ENCODE data around the gene FAM53B. TPM values are rescaled to one million over a fixed set of nuclear protein-coding genes. Genes with fewer than 3 reads are reported as not detected.

The FAM53B gene
- total RNA-seq, 1 experiment from 2014 or later, result 14.9 TPM

- peaks cover 13% of the 10 kb centered on the region for H3K36me3 Mint-ChIP-seq (ENCODE audit: insufficient read depth, unreplicated experiment)
- H3K4me3 Mint-ChIP-seq (ENCODE audit: unreplicated experiment), result no peak overlapping the region
- ChIA-PET POLR2A (interaction anchor here (1.1 to 2.0 kb wide), 3 partner anchors 89 to 114 kb away, joined by 4 to 10 read pairs (median 5); no protein-coding TSS in a partner anchor), CTCF (interaction anchor here (0.7 to 1.7 kb wide), 5 partner anchors 10 to 118 kb away, joined by 3 to 6 read pairs (median 3); no protein-coding TSS in a partner anchor)
- intact Hi-C loops (cut with micrococcal nuclease), result loop anchor here (5.0 kb wide), 1 partner anchor 94 kb away; the partner anchor contains the start of gene FAM53B
- TF ChIP-seq CTCF (IDR thresholded peaks at IDR 0.05; ENCODE audit: unreplicated experiment), result no peak
- peak; percentile 65 for DNase-seq (ENCODE audit: unreplicated experiment)
- no peaks in the 10 kb centered on the region for H3K9me3 Mint-ChIP-seq (ENCODE audit: unreplicated experiment)
- no peaks in the 10 kb centered on the region for H3K27me3 Mint-ChIP-seq (ENCODE audit: insufficient read depth, unreplicated experiment)
- BruUV-seq (replicated peaks), result no TSS peak
- H3K27ac Mint-ChIP-seq (ENCODE audit: low read depth, unreplicated experiment), result no peak overlapping the region
- H3K4me1 Mint-ChIP-seq (ENCODE audit: insufficient read depth, unreplicated experiment), result peaks cover 23% of the 10 kb centered on the region
Measured at GRCh38 chr10:124648738-124649137, 95.4 kb downstream of the FAM53B start.

DNA sequence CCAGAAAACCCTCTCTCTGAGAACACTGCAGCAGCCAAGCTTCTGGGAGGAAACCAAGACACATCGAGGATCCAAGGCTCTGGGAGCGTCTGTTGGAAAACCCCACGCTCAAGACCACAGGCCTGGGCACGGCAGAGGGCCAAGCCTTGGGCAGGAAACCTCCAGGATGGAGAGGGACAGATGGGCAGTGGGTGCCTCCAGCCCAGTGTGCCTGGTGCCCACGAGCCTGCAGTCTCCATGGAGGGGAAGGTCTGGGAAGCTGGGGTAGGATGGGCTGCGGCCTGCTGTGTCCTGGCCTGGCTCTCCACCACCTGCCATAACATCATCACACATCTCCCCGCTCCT is 96.1 kb downstream of the FAM53B start:
- no peak for DNase-seq (ENCODE audit: unreplicated experiment)
- CTCF ChIA-PET, result interaction anchor here (0.6 to 1.7 kb wide), 6 partner anchors 13 to 118 kb away, joined by 3 to 7 read pairs (median 4); no protein-coding TSS in a partner anchor
- no peak overlapping the region for H3K27ac Mint-ChIP-seq (ENCODE audit: low read depth, unreplicated experiment)
- POLR2A ChIA-PET, result no interaction called here
- no peak for TF ChIP-seq CTCF (IDR thresholded peaks at IDR 0.05; ENCODE audit: unreplicated experiment)
- H3K4me3 Mint-ChIP-seq (ENCODE audit: unreplicated experiment), result no peak overlapping the region
- peaks cover 23% of the 10 kb centered on the region for H3K4me1 Mint-ChIP-seq (ENCODE audit: insufficient read depth, unreplicated experiment)
- no peaks in the 10 kb centered on the region for H3K27me3 Mint-ChIP-seq (ENCODE audit: insufficient read depth, unreplicated experiment)
- intact Hi-C loops (cut with micrococcal nuclease), result loop anchor here (5.0 kb wide), 1 partner anchor 94 kb away; the partner anchor contains the start of gene FAM53B
- peaks cover 13% of the 10 kb centered on the region for H3K36me3 Mint-ChIP-seq (ENCODE audit: insufficient read depth, unreplicated experiment)
- H3K9me3 Mint-ChIP-seq (ENCODE audit: unreplicated experiment), result no peaks in the 10 kb centered on the region
- no TSS peak for BruUV-seq (replicated peaks)

DNA sequence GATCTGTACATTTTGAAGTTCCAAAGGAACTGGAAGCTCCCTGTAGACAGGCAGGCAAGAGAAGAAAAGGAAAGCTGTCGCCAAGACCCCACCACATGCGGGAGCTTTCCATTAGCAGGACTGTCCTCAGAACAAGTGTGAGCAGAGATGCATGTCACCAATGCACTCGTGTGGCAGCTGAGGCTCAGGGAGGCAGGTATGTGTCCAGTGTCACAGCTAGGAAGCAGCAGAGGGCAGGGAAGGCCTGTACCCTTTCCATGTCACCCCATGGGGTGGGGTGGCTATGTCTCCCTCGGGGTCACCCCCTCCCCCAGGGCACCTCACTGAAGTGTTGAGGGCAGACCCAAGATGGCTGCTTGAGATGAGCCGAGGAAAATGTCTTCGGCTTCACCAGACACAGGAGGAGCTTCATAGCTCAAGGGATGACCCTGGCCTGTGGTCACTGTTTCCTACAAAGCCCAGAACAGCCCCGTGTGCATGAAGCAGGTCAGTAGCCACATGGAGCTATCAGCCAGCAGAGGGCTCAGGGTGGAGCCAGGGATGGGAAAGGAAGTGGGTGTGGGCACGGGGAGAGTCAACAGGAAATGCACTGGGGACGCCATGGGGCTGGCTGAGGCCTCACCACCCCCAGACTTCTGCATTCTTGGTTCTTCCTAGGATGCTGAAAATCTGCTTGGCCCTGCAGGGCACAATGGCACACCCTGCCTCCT is 96.6 kb downstream of the FAM53B start:
- Mint-ChIP-seq H3K27ac (ENCODE audit: low read depth, unreplicated experiment) (no peak overlapping the region), H3K4me3 (ENCODE audit: unreplicated experiment) (no peak overlapping the region), H3K4me1 (ENCODE audit: insufficient read depth, unreplicated experiment) (peaks cover 26% of the 10 kb centered on the region), H3K36me3 (ENCODE audit: insufficient read depth, unreplicated experiment) (peaks cover 9% of the 10 kb centered on the region), H3K9me3 (ENCODE audit: unreplicated experiment) (no peaks in the 10 kb centered on the region), H3K27me3 (ENCODE audit: insufficient read depth, unreplicated experiment) (no peaks in the 10 kb centered on the region)
- ChIA-PET POLR2A (no interaction called here), CTCF (interaction anchor here (0.6 to 1.7 kb wide), 6 partner anchors 14 to 117 kb away, joined by 3 to 7 read pairs (median 4); no protein-coding TSS in a partner anchor)
- intact Hi-C loops (cut with micrococcal nuclease), result loop anchor here (5.0 kb wide), 1 partner anchor 95 kb away; the partner anchor contains the start of gene FAM53B
- BruUV-seq (replicated peaks), result no TSS peak
- no peak for TF ChIP-seq CTCF (IDR thresholded peaks at IDR 0.05; ENCODE audit: unreplicated experiment)
- DNase-seq (ENCODE audit: unreplicated experiment), result peak; percentile 52

GRCh38 chr10:124646483-124647352 is 97.5 kb downstream of the FAM53B start:
- TF ChIP-seq CTCF (IDR thresholded peaks at IDR 0.05; ENCODE audit: unreplicated experiment), result no peak
- intact Hi-C loops (cut with micrococcal nuclease), result loop anchor here (5.0 kb wide), 1 partner anchor 96 kb away; the partner anchor contains the start of gene FAM53B
- Mint-ChIP-seq H3K27me3 (ENCODE audit: insufficient read depth, unreplicated experiment) (no peaks in the 10 kb centered on the region), H3K4me3 (ENCODE audit: unreplicated experiment) (no peak overlapping the region), H3K36me3 (ENCODE audit: insufficient read depth, unreplicated experiment) (peaks cover 8% of the 10 kb centered on the region), H3K9me3 (ENCODE audit: unreplicated experiment) (no peaks in the 10 kb centered on the region), H3K4me1 (ENCODE audit: insufficient read depth, unreplicated experiment) (peaks cover 31% of the 10 kb centered on the region), H3K27ac (ENCODE audit: low read depth, unreplicated experiment) (no peak overlapping the region)
- CTCF ChIA-PET, result interaction anchor here (1.2 to 1.6 kb wide), 4 partner anchors 13 to 116 kb away, joined by 3 to 7 read pairs (median 4); no protein-coding TSS in a partner anchor
- peak; percentile 41 for DNase-seq (ENCODE audit: unreplicated experiment)
- POLR2A ChIA-PET, result no interaction called here
- no TSS peak for BruUV-seq (replicated peaks)

Data from MCF 10A (cell line).